ENCODE results near the gene GTF2IRD1.

- TF ChIP-seq ZNF274 (IDR thresholded peaks at IDR 0.05; ENCODE audit: low read depth, low read length) (no peak), YY1 (IDR thresholded peaks at IDR 0.05; ENCODE audit: insufficient read depth, insufficient read length) (no peak)
Observed at GRCh38 chr7:74587435-74588126, 133.9 kb downstream of the GTF2IRD1 start.
